GM12878 (cell line): ENCODE measurements around the gene THEM4. TPM values are rescaled to one million over a fixed set of nuclear protein-coding genes. Genes with fewer than 3 reads are reported as not detected.

Experiments
- ATAC-seq: fragments of 200-7000 bp; cut with Tn5 transposase; 3 replicates; pipeline ENCODE4 v1.9.1; 2020; ENCODE audit warnings: mild to moderate bottlenecking, moderate library complexity
- BruUV-seq: library from RNA; stranded (reverse); fragments of 400-500 nt; replicated peaks from 2 replicates; lab custom pipeline; 2021; lab: Mats Ljungman, UMichigan
- CTCF ChIA-PET: fragments of 300-600 bp; sonication (Branson Sonifier 250); formaldehyde crosslinking; extraction: SDS; loops from one replicate; lab custom pipeline; 2021; ENCODE audit warnings: inconsistent platforms; lab: Yijun Ruan, JAX
- POLR2A ChIA-PET: fragments of 350-600 bp; formaldehyde crosslinking; extraction: SDS; loops from one replicate; lab custom pipeline; 2021; ENCODE audit warnings: inconsistent platforms; lab: Charles Lee
- RAD21 ChIA-PET: fragments of 300-600 bp; sonication (Branson Sonifier 250); formaldehyde crosslinking; loops from one replicate; lab custom pipeline; 2023; ENCODE audit warnings: antibody characterized with exemption; ENCODE audit not compliant: unreplicated experiment; lab: Charles Lee
- SMC1A ChIA-PET: fragments of 300-600 bp; sonication (Branson Sonifier 250); formaldehyde crosslinking; loops from one replicate; lab custom pipeline; 2023; ENCODE audit not compliant: unreplicated experiment, uncharacterized antibody; lab: Charles Lee
- DNase-seq: peaks from one replicate; pipeline ENCODE4 v3.0.0-alpha.2; 2011; ENCODE audit warnings: low read depth, low spot score
- FAIRE-seq: peaks from 3 replicates; lab custom pipeline; 2011; peaks lifted over from hg19 to GRCh38; lab: Jason Lieb, UNC
- H2AFZ ChIP-seq: 2 replicates; pipeline ENCODE4 v1.6.0; 2011; ENCODE audit warnings: low read depth, low read length, control low read depth; ENCODE audit not compliant: control insufficient read depth
- H3K27ac ChIP-seq: 2 replicates; pipeline ENCODE4 v1.5.1; 2011; ENCODE audit warnings: control low read depth; ENCODE audit not compliant: control insufficient read depth, insufficient read depth
- H3K27me3 ChIP-seq, 2 experiments: replicated peaks in 1 of 2; 2 replicates each; pipeline versions ENCODE4 v1.6.0 to v1.6.1; 2011; ENCODE audit warnings: low read length in 1 of 2; ENCODE audit not compliant: control insufficient read depth in 2 of 2, insufficient read depth in 2 of 2
- H3K36me3 ChIP-seq, 2 experiments: 2 replicates each; pipeline ENCODE4 v1.5.1; 2011; ENCODE audit warnings: low read length in 1 of 2; ENCODE audit not compliant: control insufficient read depth in 2 of 2, insufficient read depth in 2 of 2
- H3K4me1 ChIP-seq: 2 replicates; pipeline ENCODE4 v1.6.1; 2011; ENCODE audit warnings: mild to moderate bottlenecking, low read length, moderate library complexity, mixed read lengths; ENCODE audit not compliant: control insufficient read depth, insufficient read depth
- H3K4me2 ChIP-seq: 2 replicates; pipeline ENCODE4 v1.6.0; 2011; ENCODE audit warnings: control low read depth; ENCODE audit not compliant: control insufficient read depth, insufficient read depth
- H3K4me3 ChIP-seq: fragments of 200-600 bp; sonication (generic); 2 replicates; pipeline ENCODE4 v1.5.1; 2016
- H3K79me2 ChIP-seq: 2 replicates; pipeline ENCODE4 v1.6.0; 2011; ENCODE audit warnings: low read length; ENCODE audit not compliant: control insufficient read depth, insufficient read depth
- H3K9ac ChIP-seq: 2 replicates; pipeline ENCODE4 v1.8.0; 2011; ENCODE audit warnings: low read length, control low read depth, mixed read lengths; ENCODE audit not compliant: control insufficient read depth, insufficient read depth
- H3K9me3 ChIP-seq: replicated peaks from 3 replicates; pipeline ENCODE4 v1.5.1; 2011; ENCODE audit warnings: mild to moderate bottlenecking, low read length; ENCODE audit not compliant: control insufficient read depth, insufficient read depth
- H4K20me1 ChIP-seq: 2 replicates; pipeline ENCODE4 v1.6.0; 2011; ENCODE audit not compliant: control insufficient read depth, insufficient read depth
- ATF7 ChIP-seq: fragments of 450-650 bp; IDR thresholded peaks from 2 replicates; pipeline ENCODE4 v1.6.1; 2016; ENCODE audit warnings: low read depth, mild to moderate bottlenecking
- CHD1 ChIP-seq: IDR thresholded peaks from 2 replicates; pipeline ENCODE4 v1.6.1; 2012; ENCODE audit warnings: low read depth, low read length, improper control_type of control experiment
- HDAC6 ChIP-seq: fragments of 200-600 bp; sonication (generic); IDR thresholded peaks from one replicate; pipeline ENCODE4 v1.8.0; 2017; ENCODE audit warnings: antibody characterized with exemption; ENCODE audit not compliant: unreplicated experiment
- IRF4 ChIP-seq: IDR thresholded peaks from 2 replicates; pipeline ENCODE4 v1.6.1; 2011; ENCODE audit warnings: low read depth, low read length
- KLF5 ChIP-seq: fragments of 450-650 bp; IDR thresholded peaks from 2 replicates; pipeline ENCODE4 v1.6.1; 2014; ENCODE audit warnings: mild to moderate bottlenecking; ENCODE audit not compliant: partially characterized antibody
- NFYB ChIP-seq: IDR thresholded peaks from 2 replicates; pipeline ENCODE4 v1.6.1; 2011; ENCODE audit warnings: low read depth, mild to moderate bottlenecking, low read length, improper control_type of control experiment, moderate library complexity; ENCODE audit not compliant: insufficient read depth
- NR2C1 ChIP-seq: fragments of 450-650 bp; IDR thresholded peaks from 2 replicates; pipeline ENCODE4 v1.6.1; 2017; ENCODE audit warnings: antibody characterized with exemption, mild to moderate bottlenecking, moderate library complexity
- RAD21 ChIP-seq: IDR thresholded peaks from 2 replicates; pipeline ENCODE4 v1.6.1; 2011; ENCODE audit warnings: mild to moderate bottlenecking, low read depth, low read length, moderate library complexity; ENCODE audit not compliant: insufficient read depth
- RB1 ChIP-seq: fragments of 450-650 bp; formaldehyde crosslinking; IDR thresholded peaks from 2 replicates; pipeline ENCODE4 v1.6.1; 2017; ENCODE audit warnings: mild to moderate bottlenecking, borderline replicate concordance
- RCOR1 ChIP-seq: conservative IDR thresholded peaks from 2 replicates; pipeline ENCODE4 v1.6.1; 2012; ENCODE audit warnings: low read depth, low read length, improper control_type of control experiment
- ZSCAN29 ChIP-seq: fragments of 450-650 bp; IDR thresholded peaks from 2 replicates; pipeline ENCODE4 v1.6.1; 2017; ENCODE audit warnings: mild to moderate bottlenecking, moderate library complexity
- WGBS: methylation state at CpG from one replicate; pipeline ENCODE4 v1.1.6; 2016; ENCODE audit warnings: low lambda C conversion rate; ENCODE audit not compliant: insufficient replicate concordance, insufficient coverage; ENCODE audit errors: missing lambda C conversion rate; 5-methylcytosine and 5-hydroxymethylcytosine counted together
- in situ Hi-C: fragments of 300-500 bp; cut with MboI; formaldehyde crosslinking; loops from 9 replicates; pipeline ENCODE4 v1.14.3; 2018; ENCODE audit warnings: mixed read lengths
- intact Hi-C: fragments of 100-400 bp; cut with micrococcal nuclease; formaldehyde crosslinking; loops from one replicate; pipeline ENCODE4 v1.14.2; 2022; ENCODE audit not compliant: unreplicated experiment
- polyA plus RNA-seq, 11 experiments: library from polyadenylated mRNA; depleted of rRNA in 4 of 11; unstranded in 6 of 11; stranded (reverse) in 5 of 11; fragments of >200 nt; fragmentation: Nextera tagmentation in 4 of 11; fragmentation: Illumina TruSeq in 1 of 11; extraction: Ambion mirVana in 4 of 11; extraction: Trizol in 1 of 11; gene quantifications; 1 replicate in 1 of 11; 2 replicates in 10 of 11; pipeline versions ENCODE4 v1.2.1 to v1.2.3, GENCODE V29; 2011 to 2016; ENCODE audit warnings: inconsistent platforms in 2 of 11, missing spikeins in 2 of 11, low read depth in 1 of 11
- total RNA-seq, 4 experiments: library from RNA; depleted of rRNA in 3 of 4; stranded (reverse); fragments of >200 nt in 3 of 4; fragmentation: Illumina TruSeq in 1 of 4; extraction: Trizol in 1 of 4; gene quantifications; 2 replicates each; pipeline versions ENCODE4 v1.2.1 to v1.2.3, GENCODE V29; 2013 to 2021
- TF ChIP-seq, protein P1 (sequence below): fragments of 450-650 bp; IDR thresholded peaks from 2 replicates; pipeline ENCODE4 v1.6.1; 2016; ENCODE audit warnings: mild to moderate bottlenecking
- TF ChIP-seq, protein P2 (sequence below): fragments of 450-650 bp; IDR thresholded peaks from 2 replicates; pipeline ENCODE4 v1.6.1; 2017; ENCODE audit warnings: low read depth, mild to moderate bottlenecking, moderate library complexity
- TF ChIP-seq, protein P3 (sequence below): IDR thresholded peaks from 2 replicates; pipeline ENCODE4 v1.6.1; 2011; ENCODE audit warnings: borderline replicate concordance, low read depth, mild to moderate bottlenecking, moderate library complexity, mixed read lengths, low read length; ENCODE audit not compliant: insufficient read depth; ENCODE audit errors: extremely low read length
- TF ChIP-seq, protein P4 (sequence below): IDR thresholded peaks from 2 replicates; pipeline ENCODE4 v1.6.1; 2011; ENCODE audit warnings: borderline replicate concordance, low read depth, mild to moderate bottlenecking, moderate library complexity, low read length; ENCODE audit not compliant: insufficient read depth, poor library complexity, severe bottlenecking

The THEM4 gene
- total and polyA plus RNA-seq, 10 of the 15 experiments (the other 5 are each of a cell fraction or from before 2014, with no cell fraction given), result 3.4 to 30.8 (median 17.9) TPM

DNA sequence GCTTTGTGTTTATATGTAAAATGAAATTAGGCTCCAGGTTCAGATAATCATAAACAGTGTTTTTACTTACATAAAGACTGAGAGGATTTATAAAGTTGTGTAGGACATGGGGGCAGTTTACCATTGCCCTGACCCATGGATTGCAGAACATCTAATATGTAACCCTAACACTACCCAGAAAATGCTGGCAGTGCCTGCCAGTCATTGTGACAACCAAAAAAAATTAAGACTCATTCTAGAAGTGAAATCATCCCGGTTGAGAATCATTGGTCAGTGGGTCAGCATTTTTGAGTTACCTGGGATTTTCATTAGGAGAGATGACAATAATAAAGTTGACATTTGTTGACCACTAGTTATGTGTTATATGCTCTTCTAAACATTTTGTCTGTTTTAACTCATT, 31.2 kb upstream of the THEM4 start:
- ChIA-PET CTCF (interaction anchor here (1.4 to 1.7 kb wide), 2 partner anchors 32 to 59 kb away, joined by 3 to 5 read pairs; partner anchors contain the start of gene THEM4), SMC1A (interaction anchor here (0.6 to 1.6 kb wide), 4 partner anchors 13 to 59 kb away, joined by 3 to 4 read pairs (median 4); no protein-coding TSS in a partner anchor), POLR2A (no interaction called here), RAD21 (no interaction called here)
- Histone ChIP-seq H3K9ac (no peak overlapping the region), H3K79me2 (no peaks in the 10 kb centered on the region), H3K9me3 (no peaks in the 10 kb centered on the region), H3K27me3 (peaks cover 0 to 6% of the 10 kb centered on the region in 2 experiments; a peak in 2 of 4 replicates), H4K20me1 (no peaks in the 10 kb centered on the region), H3K4me1 (no peaks in the 10 kb centered on the region), H2AFZ (no peak overlapping the region), H3K36me3 (no peaks in the 10 kb centered on the region), H3K4me3 (no peak overlapping the region), H3K4me2 (no peak overlapping the region), H3K27ac (no peak overlapping the region)
- 0% methylated on average over 1 of the region's 1 CpG for WGBS
- TF ChIP-seq CHD1 (no peak), NR2C1 (no peak), ZSCAN29 (no peak), ATF7 (no peak), NFYB (no peak), KLF5 (no peak), RAD21 (no peak), RCOR1 (no peak), IRF4 (no peak), HDAC6 (no peak), RB1 (no peak)
- TF ChIP-seq, protein P1, sequence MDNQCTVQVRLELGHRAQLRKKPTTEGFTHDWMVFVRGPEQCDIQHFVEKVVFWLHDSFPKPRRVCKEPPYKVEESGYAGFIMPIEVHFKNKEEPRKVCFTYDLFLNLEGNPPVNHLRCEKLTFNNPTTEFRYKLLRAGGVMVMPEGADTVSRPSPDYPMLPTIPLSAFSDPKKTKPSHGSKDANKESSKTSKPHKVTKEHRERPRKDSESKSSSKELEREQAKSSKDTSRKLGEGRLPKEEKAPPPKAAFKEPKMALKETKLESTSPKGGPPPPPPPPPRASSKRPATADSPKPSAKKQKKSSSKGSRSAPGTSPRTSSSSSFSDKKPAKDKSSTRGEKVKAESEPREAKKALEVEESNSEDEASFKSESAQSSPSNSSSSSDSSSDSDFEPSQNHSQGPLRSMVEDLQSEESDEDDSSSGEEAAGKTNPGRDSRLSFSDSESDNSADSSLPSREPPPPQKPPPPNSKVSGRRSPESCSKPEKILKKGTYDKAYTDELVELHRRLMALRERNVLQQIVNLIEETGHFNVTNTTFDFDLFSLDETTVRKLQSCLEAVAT, result no peak
- TF ChIP-seq, protein P2, sequence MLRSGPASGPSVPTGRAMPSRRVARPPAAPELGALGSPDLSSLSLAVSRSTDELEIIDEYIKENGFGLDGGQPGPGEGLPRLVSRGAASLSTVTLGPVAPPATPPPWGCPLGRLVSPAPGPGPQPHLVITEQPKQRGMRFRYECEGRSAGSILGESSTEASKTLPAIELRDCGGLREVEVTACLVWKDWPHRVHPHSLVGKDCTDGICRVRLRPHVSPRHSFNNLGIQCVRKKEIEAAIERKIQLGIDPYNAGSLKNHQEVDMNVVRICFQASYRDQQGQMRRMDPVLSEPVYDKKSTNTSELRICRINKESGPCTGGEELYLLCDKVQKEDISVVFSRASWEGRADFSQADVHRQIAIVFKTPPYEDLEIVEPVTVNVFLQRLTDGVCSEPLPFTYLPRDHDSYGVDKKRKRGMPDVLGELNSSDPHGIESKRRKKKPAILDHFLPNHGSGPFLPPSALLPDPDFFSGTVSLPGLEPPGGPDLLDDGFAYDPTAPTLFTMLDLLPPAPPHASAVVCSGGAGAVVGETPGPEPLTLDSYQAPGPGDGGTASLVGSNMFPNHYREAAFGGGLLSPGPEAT, result no peak
- TF ChIP-seq, protein P3, sequence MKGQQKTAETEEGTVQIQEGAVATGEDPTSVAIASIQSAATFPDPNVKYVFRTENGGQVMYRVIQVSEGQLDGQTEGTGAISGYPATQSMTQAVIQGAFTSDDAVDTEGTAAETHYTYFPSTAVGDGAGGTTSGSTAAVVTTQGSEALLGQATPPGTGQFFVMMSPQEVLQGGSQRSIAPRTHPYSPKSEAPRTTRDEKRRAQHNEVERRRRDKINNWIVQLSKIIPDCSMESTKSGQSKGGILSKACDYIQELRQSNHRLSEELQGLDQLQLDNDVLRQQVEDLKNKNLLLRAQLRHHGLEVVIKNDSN, result no peak
- TF ChIP-seq, protein P4, sequence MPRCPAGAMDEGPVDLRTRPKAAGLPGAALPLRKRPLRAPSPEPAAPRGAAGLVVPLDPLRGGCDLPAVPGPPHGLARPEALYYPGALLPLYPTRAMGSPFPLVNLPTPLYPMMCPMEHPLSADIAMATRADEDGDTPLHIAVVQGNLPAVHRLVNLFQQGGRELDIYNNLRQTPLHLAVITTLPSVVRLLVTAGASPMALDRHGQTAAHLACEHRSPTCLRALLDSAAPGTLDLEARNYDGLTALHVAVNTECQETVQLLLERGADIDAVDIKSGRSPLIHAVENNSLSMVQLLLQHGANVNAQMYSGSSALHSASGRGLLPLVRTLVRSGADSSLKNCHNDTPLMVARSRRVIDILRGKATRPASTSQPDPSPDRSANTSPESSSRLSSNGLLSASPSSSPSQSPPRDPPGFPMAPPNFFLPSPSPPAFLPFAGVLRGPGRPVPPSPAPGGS, result no peak
- no peak for ATAC-seq
- in situ Hi-C loops (no loop called here), intact Hi-C loops (no loop called here)
- no peak for FAIRE-seq
- no TSS peak for BruUV-seq
- no peak for DNase-seq
